Endothelial cell of umbilical vein (primary cell): ENCODE data around the gene DLG5.

Source experiments
- POLR2A ChIP-seq: IDR thresholded peaks from 2 replicates; pipeline ENCODE4 v1.6.1; 2012; ENCODE audit warnings: low read depth, mild to moderate bottlenecking, control low read depth, low read length
- TF ChIP-seq, protein P1 (sequence below), 2 donors: IDR thresholded peaks; 1 replicate in 1 of 2; 2 replicates in 1 of 2; pipeline ENCODE4 v1.5.1; 2011; ENCODE audit warnings: low read length in 2 of 2, mild to moderate bottlenecking in 2 of 2, moderate library complexity in 2 of 2, control low read depth in 1 of 2, inconsistent platforms in 1 of 2, low read depth in 1 of 2; ENCODE audit not compliant: insufficient read depth in 1 of 2; ENCODE audit errors: extremely low read depth in 1 of 2

GRCh38 chr10:77811831-77812430 lies 114.6 kb downstream of the DLG5 start:
- TF ChIP-seq, protein P1, sequence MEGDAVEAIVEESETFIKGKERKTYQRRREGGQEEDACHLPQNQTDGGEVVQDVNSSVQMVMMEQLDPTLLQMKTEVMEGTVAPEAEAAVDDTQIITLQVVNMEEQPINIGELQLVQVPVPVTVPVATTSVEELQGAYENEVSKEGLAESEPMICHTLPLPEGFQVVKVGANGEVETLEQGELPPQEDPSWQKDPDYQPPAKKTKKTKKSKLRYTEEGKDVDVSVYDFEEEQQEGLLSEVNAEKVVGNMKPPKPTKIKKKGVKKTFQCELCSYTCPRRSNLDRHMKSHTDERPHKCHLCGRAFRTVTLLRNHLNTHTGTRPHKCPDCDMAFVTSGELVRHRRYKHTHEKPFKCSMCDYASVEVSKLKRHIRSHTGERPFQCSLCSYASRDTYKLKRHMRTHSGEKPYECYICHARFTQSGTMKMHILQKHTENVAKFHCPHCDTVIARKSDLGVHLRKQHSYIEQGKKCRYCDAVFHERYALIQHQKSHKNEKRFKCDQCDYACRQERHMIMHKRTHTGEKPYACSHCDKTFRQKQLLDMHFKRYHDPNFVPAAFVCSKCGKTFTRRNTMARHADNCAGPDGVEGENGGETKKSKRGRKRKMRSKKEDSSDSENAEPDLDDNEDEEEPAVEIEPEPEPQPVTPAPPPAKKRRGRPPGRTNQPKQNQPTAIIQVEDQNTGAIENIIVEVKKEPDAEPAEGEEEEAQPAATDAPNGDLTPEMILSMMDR (IDR thresholded peaks at IDR 0.05; ENCODE audit: extremely low read depth in 1 of 2, insufficient read depth in 1 of 2, low read depth in 1 of 2, low read length in 2 of 2), result no peak
- TF ChIP-seq POLR2A, result no peak
